AG10803 (cell line): ENCODE data around the gene DNAH7.

Experiments used
- DNase-seq: peaks from one replicate; pipeline ENCODE4 v3.0.0; 2010; ENCODE audit warnings: low read depth
- H3K4me3 ChIP-seq: 2 replicates; pipeline ENCODE4 v1.5.1; 2011; ENCODE audit warnings: mild to moderate bottlenecking, low read length, control low read depth
- TF ChIP-seq, protein P1 (sequence below): conservative IDR thresholded peaks from 2 replicates; pipeline ENCODE4 v1.5.1; 2011; ENCODE audit warnings: mild to moderate bottlenecking, low read length, control low read depth, inconsistent platforms

The DNAH7 gene

GRCh38 chr2:195871326-195871725 lies 197.3 kb downstream of the DNAH7 start:
- H3K4me3 ChIP-seq: no peak overlapping the region
- TF ChIP-seq, protein P1, sequence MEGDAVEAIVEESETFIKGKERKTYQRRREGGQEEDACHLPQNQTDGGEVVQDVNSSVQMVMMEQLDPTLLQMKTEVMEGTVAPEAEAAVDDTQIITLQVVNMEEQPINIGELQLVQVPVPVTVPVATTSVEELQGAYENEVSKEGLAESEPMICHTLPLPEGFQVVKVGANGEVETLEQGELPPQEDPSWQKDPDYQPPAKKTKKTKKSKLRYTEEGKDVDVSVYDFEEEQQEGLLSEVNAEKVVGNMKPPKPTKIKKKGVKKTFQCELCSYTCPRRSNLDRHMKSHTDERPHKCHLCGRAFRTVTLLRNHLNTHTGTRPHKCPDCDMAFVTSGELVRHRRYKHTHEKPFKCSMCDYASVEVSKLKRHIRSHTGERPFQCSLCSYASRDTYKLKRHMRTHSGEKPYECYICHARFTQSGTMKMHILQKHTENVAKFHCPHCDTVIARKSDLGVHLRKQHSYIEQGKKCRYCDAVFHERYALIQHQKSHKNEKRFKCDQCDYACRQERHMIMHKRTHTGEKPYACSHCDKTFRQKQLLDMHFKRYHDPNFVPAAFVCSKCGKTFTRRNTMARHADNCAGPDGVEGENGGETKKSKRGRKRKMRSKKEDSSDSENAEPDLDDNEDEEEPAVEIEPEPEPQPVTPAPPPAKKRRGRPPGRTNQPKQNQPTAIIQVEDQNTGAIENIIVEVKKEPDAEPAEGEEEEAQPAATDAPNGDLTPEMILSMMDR: no peak
- no peak for DNase-seq

GRCh38 chr2:195864316-195864715 lies 204.3 kb downstream of the DNAH7 start:
- H3K4me3 ChIP-seq: no peak overlapping the region
- TF ChIP-seq, protein P1: no peak

DNA sequence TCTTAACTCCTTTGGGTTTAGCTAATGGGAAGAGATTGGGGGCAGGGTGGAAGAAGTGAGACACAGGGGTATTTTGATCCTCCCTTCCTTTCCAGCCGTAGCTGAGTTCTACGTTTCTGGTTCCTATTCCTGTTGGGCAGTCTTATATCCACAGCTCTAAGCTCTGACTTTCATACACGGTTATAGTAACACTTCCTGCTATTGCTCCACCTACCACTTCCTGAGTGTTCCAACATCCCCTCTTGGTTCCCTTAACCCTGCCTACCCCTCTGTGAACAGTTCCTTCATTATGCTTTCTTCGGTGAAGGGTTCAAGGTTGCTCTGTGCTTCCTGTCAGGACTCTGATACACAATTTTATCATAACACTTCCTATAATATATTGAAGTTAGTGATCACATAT lies 205.1 kb downstream of the DNAH7 start:
- TF ChIP-seq, protein P1: no peak
- DNase-seq: no peak
- no peak overlapping the region for H3K4me3 ChIP-seq

More at GRCh38 chr2:195864316-195864715, 204.3 kb downstream of the DNAH7 start:
- no peak for DNase-seq

DNA sequence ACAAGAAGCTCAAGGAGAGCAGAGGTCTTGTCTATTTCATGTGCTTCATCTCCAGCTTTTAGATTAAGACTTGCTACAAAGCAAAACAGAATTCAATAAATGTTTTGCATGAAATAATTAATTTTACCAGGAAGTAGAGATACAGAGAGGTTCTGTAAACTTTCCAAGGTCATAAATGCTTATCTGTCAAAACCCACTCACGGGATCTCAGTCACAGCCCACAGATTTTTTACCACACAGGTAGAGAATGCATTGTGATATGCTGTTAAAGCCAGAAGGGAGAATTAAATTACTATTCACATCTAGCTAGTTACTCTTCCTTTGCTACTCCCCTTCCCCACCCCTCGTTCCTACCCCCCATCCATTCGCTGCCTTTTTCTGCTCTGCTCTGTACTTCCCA lies 205.5 kb downstream of the DNAH7 start:
- no peak overlapping the region for H3K4me3 ChIP-seq

DNA sequence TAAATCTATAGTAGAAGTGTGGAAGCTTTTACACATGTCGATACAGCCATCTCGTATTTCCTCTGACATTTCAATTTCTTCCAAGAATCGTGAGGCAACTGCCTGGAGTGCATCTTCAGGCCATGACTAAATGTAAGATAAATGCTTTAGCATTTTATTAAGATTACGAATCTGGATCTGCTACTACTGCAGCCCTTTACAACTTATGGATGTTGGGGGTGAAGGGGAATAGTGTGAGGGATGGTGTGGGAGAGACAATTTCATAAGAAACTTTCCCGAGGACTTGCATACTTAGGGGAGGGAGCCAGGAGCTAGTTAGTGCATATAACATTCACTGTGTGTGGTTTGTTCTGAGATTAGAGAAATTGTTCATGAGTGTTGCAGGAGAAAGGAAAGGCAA lies 206.8 kb downstream of the DNAH7 start:
- TF ChIP-seq, protein P1: no peak
- peak; percentile 51 for DNase-seq

More for the DNA sequence above, 205.5 kb downstream of the DNAH7 start:
- TF ChIP-seq, protein P1: no peak
- no peak for DNase-seq

DNA sequence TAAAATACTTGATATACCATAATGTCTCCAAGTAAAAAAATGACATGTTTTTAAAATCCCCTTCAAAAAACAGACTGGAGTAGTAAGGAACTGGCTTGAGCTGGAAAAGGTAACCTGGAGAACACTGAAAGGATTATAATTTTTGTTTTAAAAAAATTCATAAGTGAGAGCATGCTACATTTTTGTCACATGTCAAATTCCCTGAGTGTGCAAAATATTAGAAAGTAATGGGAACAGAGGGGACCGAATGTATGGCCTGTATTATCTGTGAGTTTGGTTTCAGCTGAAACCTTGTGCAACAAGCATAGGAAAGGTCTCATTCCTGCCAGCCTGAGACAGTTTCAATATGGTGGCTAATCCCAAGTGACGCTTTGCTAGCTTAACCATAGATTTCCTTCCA lies 209.1 kb downstream of the DNAH7 start:
- no peak for DNase-seq
- H3K4me3 ChIP-seq: no peak overlapping the region
- TF ChIP-seq, protein P1: no peak

More for the DNA sequence above, 206.8 kb downstream of the DNAH7 start:
- H3K4me3 ChIP-seq: no peak overlapping the region

DNA sequence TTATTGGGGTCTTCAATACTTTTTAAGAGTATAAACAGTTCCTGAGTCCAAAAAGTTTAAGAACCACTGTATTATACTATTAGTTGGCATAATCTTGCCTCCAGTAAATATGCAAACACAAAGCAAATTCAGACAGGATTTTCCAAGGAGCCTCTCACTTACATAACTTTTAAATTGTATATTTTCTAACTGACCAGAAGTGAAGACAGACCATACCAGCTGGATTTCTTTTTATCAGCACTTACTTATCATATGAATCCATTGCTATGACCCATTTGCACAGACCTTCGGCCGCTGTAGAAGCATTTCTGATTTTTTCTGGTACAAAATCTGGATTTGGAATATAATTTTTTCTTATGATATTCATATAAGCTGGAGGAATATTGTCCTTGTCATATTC lies 211.5 kb downstream of the DNAH7 start:
- no peak for DNase-seq
- no peak overlapping the region for H3K4me3 ChIP-seq
- TF ChIP-seq, protein P1: no peak
